ENCODE measurements around the gene RNF13.
A peak's percentile ranks its signal among the peaks of the same experiment; 100 is the strongest.
"Not testable (repeated sequence)": the region's sequence is repeated elsewhere in the genome, so short reads cannot be mapped to it uniquely, and the experiment has no call there.

Gene RNF13

GRCh38 chr3:149934524-149934923 lies 121.5 kb downstream of the RNF13 start:
- DNase-seq (ENCODE audit: low read depth): no peak
- no peak overlapping the region for H3K4me3 ChIP-seq (ENCODE audit: low read length)
- no peak for TF ChIP-seq CTCF (conservative IDR thresholded peaks at IDR 0.05; ENCODE audit: low read depth, low read length)

GRCh38 chr3:149936812-149937230 lies 123.8 kb downstream of the RNF13 start:
- DNase-seq (ENCODE audit: low read depth): peak; percentile 7
- H3K4me3 ChIP-seq (ENCODE audit: low read length): no peak overlapping the region
- TF ChIP-seq CTCF (conservative IDR thresholded peaks at IDR 0.05; ENCODE audit: low read depth, low read length): peak; percentile 81

- DNase-seq (ENCODE audit: low read depth); H3K4me3 ChIP-seq (ENCODE audit: low read length): not testable (repeated sequence)
Observed at GRCh38 chr3:149938392-149939055, 125.5 kb downstream of the RNF13 start.

- H3K4me3 ChIP-seq (ENCODE audit: low read length): no peak overlapping the region
- DNase-seq (ENCODE audit: low read depth): no peak
- TF ChIP-seq CTCF (conservative IDR thresholded peaks at IDR 0.05; ENCODE audit: low read depth, low read length): no peak
Observed at GRCh38 chr3:149941186-149941585, 128.2 kb downstream of the RNF13 start.

- H3K4me3 ChIP-seq (ENCODE audit: low read length): no peak overlapping the region
- TF ChIP-seq CTCF (conservative IDR thresholded peaks at IDR 0.05; ENCODE audit: low read depth, low read length): no peak
- DNase-seq (ENCODE audit: low read depth): no peak
Observed at GRCh38 chr3:149941946-149942345, 128.9 kb downstream of the RNF13 start.

GRCh38 chr3:149942409-149942808 lies 129.4 kb downstream of the RNF13 start:
- no peak for TF ChIP-seq CTCF (conservative IDR thresholded peaks at IDR 0.05; ENCODE audit: low read depth, low read length)
- H3K4me3 ChIP-seq (ENCODE audit: low read length): no peak overlapping the region
- DNase-seq (ENCODE audit: low read depth): no peak

GRCh38 chr3:149943966-149944365 lies 131.0 kb downstream of the RNF13 start:
- not testable (repeated sequence) for H3K4me3 ChIP-seq (ENCODE audit: low read length); DNase-seq (ENCODE audit: low read depth)

GRCh38 chr3:149947231-149947630 lies 134.2 kb downstream of the RNF13 start:
- DNase-seq (ENCODE audit: low read depth): no peak
- no peak overlapping the region for H3K4me3 ChIP-seq (ENCODE audit: low read length)
- no peak for TF ChIP-seq CTCF (conservative IDR thresholded peaks at IDR 0.05; ENCODE audit: low read depth, low read length)
